Hepatocyte (in vitro differentiated cells): ENCODE results near the gene HNRNPDL. TPM values are rescaled to one million over a fixed set of nuclear protein-coding genes. Genes with fewer than 3 reads are reported as not detected.

ENCODE experiments used
- polyA plus RNA-seq: library from polyadenylated mRNA; unstranded; fragments of >200 nt; fragmentation: Nextera tagmentation; extraction: Ambion mirVana; gene quantifications from 2 replicates; pipeline ENCODE4 v1.2.1, GENCODE V29; 2016
- small RNA-seq: library from RNA; depleted of rRNA; stranded (forward); fragments of <200 nt; gene quantifications from one replicate; pipeline ENCODE3, GENCODE V24; 2014
- total RNA-seq: library from RNA; depleted of rRNA; stranded (reverse); fragments of >200 nt; gene quantifications from 2 replicates; pipeline ENCODE4 v1.2.3, GENCODE V29; 2014

The HNRNPDL gene
- total and polyA plus RNA-seq, 2 experiments from 2014 or later = 187 to 268 TPM

Small RNA genes within 50 kb of the gene (small RNA-seq; reads per million reads assigned to genes)
- not detected for gene RF00150

Other genes starting within 250 kb of the HNRNPDL start
- gene HNRNPD, start 56.5 kb downstream of the HNRNPDL start, total RNA-seq = 54.0 and 58.4 TPM in 2 replicates
- gene HNRNPD, start 56.5 kb downstream of the HNRNPDL start, polyA plus RNA-seq = 231 and 263 TPM in 2 replicates
- gene ENOPH1, start 128 bp upstream of the HNRNPDL start, total RNA-seq = 51.9 and 59.6 TPM in 2 replicates
- gene ENOPH1, start 128 bp upstream of the HNRNPDL start, polyA plus RNA-seq = 27.4 and 35.9 TPM in 2 replicates
- 4.0 and 4.5 TPM in 2 replicates for gene TMEM150C, start 131.5 kb upstream of the HNRNPDL start, total RNA-seq
- gene TMEM150C, start 131.5 kb upstream of the HNRNPDL start, polyA plus RNA-seq = 1.9 and 3.3 TPM in 2 replicates